HepG2 (cell line): Measurements from ENCODE around the gene RASSF7.

Experiments used
- BRD4 ChIP-seq: sonication (generic); formaldehyde crosslinking; IDR thresholded peaks from 2 replicates; pipeline ENCODE4 v1.4.0; 2020; ENCODE audit warnings: missing genetic modification reagents
- FOXK1 ChIP-seq: sonication (generic); formaldehyde crosslinking; IDR thresholded peaks from 2 replicates; pipeline ENCODE4 v1.4.0; 2020; ENCODE audit warnings: low read depth, missing genetic modification reagents, borderline replicate concordance
- GZF1 ChIP-seq: sonication (generic); formaldehyde crosslinking; IDR thresholded peaks from 2 replicates; pipeline ENCODE4 v1.5.1; 2020; ENCODE audit warnings: mild to moderate bottlenecking, missing genetic modification reagents
- MIER2 ChIP-seq: IDR thresholded peaks from 2 replicates; pipeline ENCODE4 v1.6.1; 2016; ENCODE audit warnings: missing biosample characterization, missing genetic modification reagents
- POLR2A ChIP-seq, 2 experiments: IDR thresholded peaks; 2 replicates each; pipeline ENCODE4 v1.6.1; 2011; ENCODE audit warnings: low read depth in 2 of 2, low read length in 2 of 2, mild to moderate bottlenecking in 1 of 2, moderate library complexity in 1 of 2; ENCODE audit not compliant: insufficient read depth in 1 of 2
- PRMT3 ChIP-seq: sonication (generic); formaldehyde crosslinking; IDR thresholded peaks from 2 replicates; pipeline ENCODE4 v1.8.1; 2022; ENCODE audit warnings: low read depth, mild to moderate bottlenecking, moderate library complexity, missing genetic modification reagents, borderline replicate concordance
- ZNF121 ChIP-seq: sonication (generic); formaldehyde crosslinking; IDR thresholded peaks from 2 replicates; pipeline ENCODE4 v1.5.0; 2020; ENCODE audit warnings: mild to moderate bottlenecking, missing genetic modification reagents
- ZNF34 ChIP-seq: sonication (generic); formaldehyde crosslinking; IDR thresholded peaks from 2 replicates; pipeline ENCODE4 v1.4.0; 2020; ENCODE audit warnings: mild to moderate bottlenecking, missing genetic modification reagents, borderline replicate concordance
- ZNF580 ChIP-seq: IDR thresholded peaks from 2 replicates; pipeline ENCODE4 v1.6.1; 2016; ENCODE audit warnings: low read depth, borderline replicate concordance

DNA sequence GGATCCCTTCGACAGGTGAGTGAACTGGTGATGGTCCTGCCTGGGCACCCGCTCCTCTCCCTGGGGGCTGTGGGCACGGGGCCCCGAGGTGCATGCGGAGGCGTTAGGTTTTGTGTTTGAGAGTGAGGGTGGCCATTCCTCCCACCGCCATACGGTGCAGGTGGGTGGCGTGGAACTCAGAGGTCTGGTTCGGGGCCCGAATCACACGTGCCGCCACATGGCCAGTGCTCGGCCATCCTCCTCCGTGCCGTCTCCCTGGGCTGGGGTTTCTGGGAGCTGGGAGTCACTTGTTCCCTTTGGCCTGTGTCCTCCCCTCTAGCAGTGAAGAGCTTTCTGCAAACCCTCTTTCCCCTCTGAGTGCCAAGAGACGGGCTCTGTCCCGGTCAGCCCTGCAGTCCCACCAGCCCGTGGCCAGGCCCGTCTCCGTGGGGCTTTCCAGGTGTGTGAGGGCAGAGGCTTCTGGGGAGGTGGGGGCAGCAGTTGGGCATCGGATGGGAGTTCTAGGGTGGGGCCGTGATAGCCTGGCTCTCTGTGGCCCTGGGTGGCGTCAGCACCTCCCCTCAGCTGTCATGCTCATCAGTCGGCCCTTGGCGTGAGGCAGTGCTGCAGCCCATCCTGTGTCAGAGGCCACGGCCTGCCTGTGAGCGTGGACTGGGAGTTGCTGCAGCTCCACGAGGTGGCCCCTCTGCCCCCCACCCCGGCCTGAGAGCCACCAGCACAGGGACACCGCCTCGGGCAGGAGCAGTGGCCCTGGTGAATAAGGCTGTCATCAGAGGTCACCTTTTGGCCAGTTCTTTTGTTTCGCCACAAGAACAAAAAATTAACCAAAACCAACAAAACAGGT is 44.7 kb downstream of the RASSF7 start:
- no peak for TF ChIP-seq FOXK1 (CRISPR knock-in tag)
- TF ChIP-seq POLR2A (IDR thresholded peaks at IDR 0.05; ENCODE audit: insufficient read depth in 1 of 2, low read depth in 2 of 2, low read length in 2 of 2): 0 out of 4 replicates have a peak, but pooled peaks of 1 of the 2 experiments have one; percentile 22
- TF ChIP-seq ZNF580 (CRISPR knock-in tag): no peak
- no peak for TF ChIP-seq ZNF34 (CRISPR knock-in tag)
- TF ChIP-seq GZF1: no peak
- TF ChIP-seq ZNF121 (CRISPR knock-in tag): no peak
- TF ChIP-seq PRMT3 (CRISPR knock-in tag): no peak
- TF ChIP-seq BRD4 (CRISPR knock-in tag): no peak
- TF ChIP-seq MIER2 (CRISPR knock-in tag): no peak
